Melanocyte of skin (primary cell): Measurements from ENCODE around the gene C20orf141. TPM values are rescaled to one million over a fixed set of nuclear protein-coding genes. Genes with fewer than 3 reads are reported as not detected.

ENCODE experiments used
- total RNA-seq, 2 donors: library from RNA; depleted of rRNA; stranded (reverse); fragments of >200 nt; gene quantifications; 2 replicates each; pipeline ENCODE4 v1.2.3, GENCODE V29; 2012

C20orf141 gene
- not detected for total RNA-seq

GRCh38 chr20:2814587-2815051 is at the start of gene C20orf141:
Gene C20orf141 (plus strand): TSS chr20:2814987. CDS start chr20:2815185, 198 bp downstream.

GRCh38 chr20:2800521-2801285 is 14.1 kb upstream of the C20orf141 start, which contains the start of gene CPXM1:
Gene CPXM1 (minus strand): TSS chr20:2800627. CDS start chr20:2800572, 55 bp downstream.

DNA sequence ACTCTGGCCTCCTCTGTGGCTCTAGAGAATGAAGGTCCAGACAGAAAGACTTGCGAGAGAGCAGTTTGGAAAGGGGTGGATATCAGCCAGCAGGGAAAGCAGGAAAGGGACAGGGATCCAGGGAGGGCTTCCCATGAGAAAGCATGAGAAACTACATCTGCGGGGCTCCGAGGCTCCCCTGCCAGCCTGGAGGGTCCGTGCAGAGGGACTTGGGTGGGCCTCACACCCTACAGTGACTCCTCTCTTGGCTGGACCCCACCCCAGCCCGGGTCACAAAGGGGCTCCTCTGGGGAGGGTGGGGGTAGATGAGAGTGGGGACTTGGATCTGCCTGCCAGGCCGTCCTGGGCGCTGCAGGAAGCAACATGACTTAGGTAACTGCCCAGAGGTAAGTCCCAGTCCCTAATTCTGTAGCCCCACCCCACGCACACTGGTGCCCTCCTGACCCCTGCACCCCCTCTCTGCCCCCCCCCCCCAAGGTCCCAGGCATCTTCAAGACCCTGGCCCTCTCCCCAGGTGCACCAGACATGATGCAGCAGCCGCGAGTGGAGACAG is 1.3 kb downstream of the C20orf141 start, which contains the start of gene TMEM239:
TMEM239 (plus strand) TSS at position 335 of the 553 bp plus-strand sequence; CDS start at position 526, 191 bp downstream.

DNA sequence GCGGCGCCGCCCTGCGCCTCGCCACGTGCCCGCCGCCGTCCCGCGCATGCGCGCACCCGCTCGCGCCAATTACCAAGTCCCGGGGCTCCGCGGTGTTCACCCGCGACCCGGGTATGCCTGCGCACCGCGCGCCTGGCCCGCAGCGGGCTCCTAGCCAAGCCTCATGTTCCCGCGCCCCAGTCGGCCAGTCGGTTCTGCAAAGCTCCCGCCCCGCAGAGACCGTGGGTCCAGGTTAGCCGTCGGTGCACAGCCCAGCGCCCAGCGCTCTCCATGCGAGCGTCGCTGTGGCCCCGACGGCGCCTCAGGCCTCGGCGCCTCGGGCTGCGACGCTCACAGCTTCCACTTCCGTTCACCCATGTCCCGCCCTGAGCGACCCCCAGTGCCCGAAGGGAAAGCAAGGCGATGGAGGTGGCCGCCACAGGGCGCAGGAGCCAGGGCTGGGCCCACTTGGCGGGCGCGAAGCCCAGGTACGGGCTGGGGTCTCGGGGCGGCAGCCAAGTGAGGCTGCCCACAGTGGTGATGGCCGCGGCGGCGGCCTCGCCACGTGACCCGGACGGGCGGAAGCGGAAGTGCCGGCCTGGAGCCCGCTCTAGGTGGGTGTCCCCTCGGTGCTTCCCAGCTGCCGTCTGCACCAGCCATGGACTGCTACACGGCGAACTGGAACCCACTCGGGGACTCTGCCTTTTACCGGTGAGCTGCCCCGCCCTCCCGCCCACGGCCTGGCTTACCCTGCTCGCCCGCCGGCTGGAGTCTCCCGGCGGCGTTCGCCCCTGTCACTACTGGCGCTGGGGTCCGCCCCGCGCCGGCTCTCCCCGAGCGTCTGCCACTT is 25.6 kb downstream of the C20orf141 start, which contains the start of the genes PCED1A and VPS16:
PCED1A (minus strand) TSS at position 518 of the 829 bp plus-strand sequence. CDS start 743 bp downstream, outside the sequence.
VPS16 (plus strand) TSS at position 608 of the 829 bp plus-strand sequence; CDS start at position 638, 30 bp downstream.

Other genes with a start within 250 kb of the C20orf141 start
- gene NOP56, start 162.4 kb upstream of the C20orf141 start, total RNA-seq: 100 to 1,000 TPM; 118 to 262 TPM
- gene IDH3B, start 150.8 kb upstream of the C20orf141 start, total RNA-seq: 100 to 1,000 TPM in 1 of 2 donors, 10 to 100 TPM in 1; 80.2 to 103 TPM
- gene EBF4, start 122.2 kb upstream of the C20orf141 start, total RNA-seq: under 1 TPM in 1 of 2 donors, not detected in 1; 0.34 TPM
- gene CPXM1, start 14.4 kb upstream of the C20orf141 start, total RNA-seq: not detected
- under 1 TPM in 1 of 2 donors, not detected in 1; 0.69 TPM for gene TMEM239, start 1.4 kb downstream of the C20orf141 start, total RNA-seq
- gene PCED1A, start 25.7 kb downstream of the C20orf141 start, total RNA-seq: 10 to 100 TPM; 25.6 to 33.4 TPM
- gene VPS16, start 25.8 kb downstream of the C20orf141 start, total RNA-seq: 10 to 100 TPM; 45.4 to 47.0 TPM
- gene PTPRA, start 58.5 kb downstream of the C20orf141 start, total RNA-seq: 10 to 100 TPM; 54.9 to 63.0 TPM
- gene GNRH2, start 228.6 kb downstream of the C20orf141 start, total RNA-seq: 1 to 10 TPM in 1 of 2 donors, under 1 TPM in 1; 0.67 to 1.0 TPM
- gene MRPS26, start 231.1 kb downstream of the C20orf141 start, total RNA-seq: 10 to 100 TPM; 36.8 to 69.3 TPM